ENCODE measurements around the gene ANXA7.

DNA sequence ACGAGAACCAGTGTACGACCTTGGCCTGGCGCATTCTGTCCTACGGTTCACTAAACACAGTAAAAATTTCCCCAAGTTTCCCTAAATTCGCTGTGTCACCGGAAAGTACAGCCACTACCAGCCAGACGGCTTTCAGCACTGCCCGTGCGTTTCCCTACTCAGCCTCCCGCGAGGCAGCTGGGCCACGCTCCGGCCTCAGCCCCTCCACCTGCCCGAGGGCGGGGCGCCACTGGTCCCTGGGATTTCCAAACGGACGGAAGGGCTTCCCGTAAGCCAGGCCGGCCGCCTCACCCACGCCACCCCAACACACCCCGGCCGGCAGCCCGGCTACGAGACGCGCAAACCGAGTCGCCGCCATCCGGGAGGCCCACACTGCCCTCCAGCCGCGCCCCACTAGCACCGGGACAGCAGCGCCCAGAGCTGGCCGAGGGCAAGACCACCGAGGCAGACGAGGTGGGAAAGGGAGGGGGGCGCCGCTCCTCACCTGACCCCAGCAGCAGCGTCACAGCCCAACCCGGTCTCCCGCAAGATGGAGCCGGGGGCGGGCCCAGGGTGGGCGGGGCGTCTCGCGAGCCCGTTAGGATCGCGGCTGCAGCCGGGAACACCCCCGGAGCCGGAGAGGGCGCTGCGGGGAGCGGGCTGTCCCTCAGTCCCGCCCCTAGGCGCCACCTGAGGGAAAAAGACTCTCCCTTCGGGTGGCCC, at the start of gene ANXA7:
- peak; percentile 29; the same call in 1 of the 2 replicates for TF ChIP-seq CTCF (conservative IDR thresholded peaks at IDR 0.05; ENCODE audit: low read depth, low read length)
- TF ChIP-seq EZH2 (IDR thresholded peaks at IDR 0.05; ENCODE audit: borderline replicate concordance, low read depth, low read length, poor library complexity, severe bottlenecking), result no peak
